Activated naive CD4-positive, alpha-beta T cell treated with anti-CD3 and anti-CD28 coated beads for 36 hours (primary cell): ENCODE measurements around the gene PAPLN. TPM values are rescaled to one million over a fixed set of nuclear protein-coding genes. Genes with fewer than 3 reads are reported as not detected.

ENCODE experiments used
- CTCF ChIA-PET: fragments of 350-600 bp; sonication (Branson Sonifier 250); formaldehyde crosslinking; loops from one replicate; lab custom pipeline; 2021; ENCODE audit warnings: antibody characterized with exemption; lab: Charles Lee
- DNase-seq: peaks from one replicate; pipeline ENCODE4 v3.0.0-alpha.2; 2020
- H3K27ac Mint-ChIP-seq: one replicate; pipeline ENCODE4 v1.8.0; 2021; ENCODE audit warnings: mild to moderate bottlenecking, mixed read lengths
- H3K27me3 Mint-ChIP-seq: one replicate; pipeline ENCODE4 v1.8.0; 2021; ENCODE audit warnings: low read depth, mixed read lengths
- H3K36me3 Mint-ChIP-seq: one replicate; pipeline ENCODE4 v1.8.0; 2021; ENCODE audit warnings: low read depth, mixed read lengths
- H3K4me1 Mint-ChIP-seq: one replicate; pipeline ENCODE4 v1.8.0; 2021; ENCODE audit warnings: low read depth, mixed read lengths
- H3K4me3 Mint-ChIP-seq: one replicate; pipeline ENCODE4 v1.8.0; 2021; ENCODE audit warnings: mild to moderate bottlenecking, moderate library complexity, mixed read lengths
- H3K9me3 Mint-ChIP-seq: one replicate; pipeline ENCODE4 v1.8.0; 2021; ENCODE audit warnings: mixed read lengths
- intact Hi-C: fragments of 100-400 bp; cut with micrococcal nuclease; formaldehyde crosslinking; loops from one replicate; pipeline ENCODE4 v1.15.1; 2023
- total RNA-seq, 2 experiments: library from RNA; stranded (reverse); gene quantifications; one replicate each; pipeline ENCODE4 v1.2.3, GENCODE V29; 2021

The PAPLN gene
- total RNA-seq, 2 experiments from 2014 or later, result 1.0 TPM

DNA sequence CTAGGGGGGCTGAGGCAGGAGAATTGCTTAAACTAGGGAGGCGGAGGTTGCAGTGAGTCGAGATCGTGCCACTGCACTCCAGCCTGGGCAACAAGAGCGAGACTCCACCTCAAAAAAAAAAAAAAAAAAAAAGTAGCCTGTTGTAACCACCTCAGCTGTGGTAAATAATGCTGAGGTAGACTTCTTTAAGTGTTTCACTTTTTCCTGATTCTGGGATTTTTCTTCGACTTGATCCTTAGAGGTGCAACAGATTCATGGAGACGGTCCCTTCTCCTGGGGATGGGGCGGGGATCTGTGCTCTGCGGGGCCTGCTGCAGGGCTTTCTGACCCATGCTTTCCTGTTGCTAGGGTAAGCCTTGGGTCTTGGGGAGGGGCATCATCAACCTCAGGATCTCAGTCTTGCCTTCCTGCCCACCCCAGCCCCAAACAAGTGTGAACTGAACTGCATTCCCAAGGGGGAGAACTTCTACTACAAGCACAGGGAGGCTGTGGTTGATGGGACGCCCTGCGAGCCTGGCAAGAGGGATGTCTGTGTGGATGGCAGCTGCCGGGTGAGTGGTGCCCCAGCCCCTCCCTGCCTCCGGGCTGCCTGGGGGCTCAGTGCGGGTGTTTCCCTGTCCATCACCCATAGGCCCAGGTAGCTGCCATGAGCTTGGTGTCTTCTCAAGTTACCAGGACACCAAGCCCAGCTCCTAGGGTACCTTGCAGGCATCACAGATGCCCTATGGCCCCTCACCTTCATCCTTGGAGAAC is 12.4 kb downstream of the PAPLN start:
- Mint-ChIP-seq H3K27me3 (peaks cover 16% of the 10 kb centered on the region), H3K27ac (no peak overlapping the region), H3K9me3 (no peaks in the 10 kb centered on the region), H3K4me3 (no peak overlapping the region), H3K4me1 (peaks cover 10% of the 10 kb centered on the region), H3K36me3 (no peaks in the 10 kb centered on the region)
- CTCF ChIA-PET, result no interaction called here
- intact Hi-C loops, result no loop called here
- no peak for DNase-seq

DNA sequence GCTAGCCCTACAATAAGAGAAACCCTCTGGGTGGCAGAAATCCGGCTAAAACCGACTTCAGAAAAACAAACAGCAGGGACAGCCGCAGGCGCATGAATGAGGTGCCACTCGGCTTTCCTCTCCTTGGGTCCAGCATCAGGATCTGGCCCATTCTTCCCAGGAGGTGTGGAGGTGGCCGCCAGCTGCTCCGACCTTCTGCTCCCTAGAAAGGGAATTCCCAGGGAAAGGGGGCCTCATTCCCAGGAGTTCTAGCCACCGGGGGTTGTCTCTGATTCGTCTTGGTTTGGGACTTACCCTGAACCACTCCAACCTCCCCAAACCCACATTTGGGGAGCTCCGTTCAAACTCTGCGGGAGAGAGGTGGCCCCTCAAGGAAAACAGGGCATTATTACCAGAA is 13.0 kb downstream of the PAPLN start:
- Mint-ChIP-seq H3K27ac (no peak overlapping the region), H3K9me3 (no peaks in the 10 kb centered on the region), H3K36me3 (no peaks in the 10 kb centered on the region), H3K4me3 (no peak overlapping the region), H3K4me1 (peaks cover 10% of the 10 kb centered on the region), H3K27me3 (peaks cover 11% of the 10 kb centered on the region)
- CTCF ChIA-PET, result no interaction called here
- DNase-seq, result no peak
- intact Hi-C loops, result no loop called here

DNA sequence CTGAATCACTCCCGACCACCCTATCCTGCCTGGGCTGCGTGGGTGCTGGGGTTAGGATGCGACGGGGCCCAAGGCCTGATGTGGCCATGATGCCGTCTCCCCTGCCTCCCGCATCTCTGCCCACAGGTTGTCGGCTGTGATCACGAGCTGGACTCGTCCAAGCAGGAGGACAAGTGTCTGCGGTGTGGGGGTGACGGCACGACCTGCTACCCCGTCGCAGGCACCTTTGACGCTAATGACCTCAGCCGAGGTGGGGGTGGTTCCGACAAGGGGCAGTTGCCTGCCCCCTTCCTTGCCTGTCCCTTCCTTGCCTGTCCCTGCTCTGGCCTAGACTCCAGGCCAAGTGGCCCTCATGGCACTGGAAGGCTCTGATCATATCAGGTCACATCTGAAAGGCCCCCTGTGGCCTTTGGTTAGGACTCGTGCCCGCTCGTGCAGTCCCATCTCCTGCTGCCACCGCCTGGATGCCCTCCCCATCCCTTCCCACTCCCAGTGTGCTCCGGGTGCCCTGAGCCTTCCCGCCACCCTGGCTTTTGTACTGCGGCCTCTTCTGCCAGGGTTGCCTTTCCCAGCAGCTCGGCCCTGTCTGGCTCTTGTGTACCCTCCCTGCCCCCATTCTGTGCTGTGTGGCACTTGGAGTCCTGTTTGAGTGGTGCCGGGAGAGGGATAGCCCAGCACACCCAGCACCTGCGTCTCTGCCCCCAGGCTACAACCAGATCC is 13.6 kb downstream of the PAPLN start:
- peaks cover 11% of the 10 kb centered on the region for H3K27me3 Mint-ChIP-seq
- H3K27ac Mint-ChIP-seq, result no peak overlapping the region
- H3K9me3 Mint-ChIP-seq, result no peaks in the 10 kb centered on the region
- intact Hi-C loops, result no loop called here
- peaks cover 10% of the 10 kb centered on the region for H3K4me1 Mint-ChIP-seq
- H3K4me3 Mint-ChIP-seq, result no peak overlapping the region
- no peaks in the 10 kb centered on the region for H3K36me3 Mint-ChIP-seq
- DNase-seq, result no peak
- CTCF ChIA-PET, result no interaction called here

DNA sequence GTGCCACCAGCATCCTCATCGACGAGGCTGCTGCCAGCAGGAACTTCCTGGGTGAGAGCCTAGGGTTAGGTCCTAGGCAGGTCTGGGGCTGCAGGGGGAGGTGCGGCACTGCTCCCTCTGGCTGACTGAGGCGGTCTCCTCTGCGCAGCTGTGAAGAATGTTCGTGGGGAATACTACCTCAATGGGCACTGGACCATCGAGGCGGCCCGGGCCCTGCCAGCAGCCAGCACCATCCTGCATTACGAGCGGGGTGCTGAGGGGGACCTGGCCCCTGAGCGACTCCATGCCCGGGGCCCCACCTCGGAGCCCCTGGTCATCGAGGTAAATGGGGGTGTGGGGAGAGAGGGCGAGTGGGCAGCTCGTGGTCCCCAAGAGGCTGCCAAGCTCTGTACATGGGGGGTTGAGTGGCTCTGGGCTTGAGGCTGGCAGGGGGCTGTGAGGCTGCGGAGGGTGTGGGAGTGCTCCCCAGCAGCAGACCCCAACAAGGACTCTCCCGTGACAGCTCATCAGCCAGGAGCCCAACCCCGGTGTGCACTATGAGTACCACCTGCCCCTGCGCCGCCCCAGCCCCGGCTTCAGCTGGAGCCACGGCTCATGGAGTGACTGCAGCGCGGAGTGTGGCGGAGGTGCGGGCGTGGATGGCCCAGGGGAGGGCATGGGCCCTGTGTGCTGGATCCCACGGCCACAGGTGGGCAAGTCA is 14.4 kb downstream of the PAPLN start:
- CTCF ChIA-PET, result no interaction called here
- no peak overlapping the region for H3K27ac Mint-ChIP-seq
- intact Hi-C loops, result no loop called here
- H3K4me3 Mint-ChIP-seq, result no peak overlapping the region
- peaks cover 8% of the 10 kb centered on the region for H3K27me3 Mint-ChIP-seq
- H3K4me1 Mint-ChIP-seq, result peaks cover 8% of the 10 kb centered on the region
- DNase-seq, result no peak
- H3K9me3 Mint-ChIP-seq, result no peaks in the 10 kb centered on the region
- H3K36me3 Mint-ChIP-seq, result no peaks in the 10 kb centered on the region

DNA sequence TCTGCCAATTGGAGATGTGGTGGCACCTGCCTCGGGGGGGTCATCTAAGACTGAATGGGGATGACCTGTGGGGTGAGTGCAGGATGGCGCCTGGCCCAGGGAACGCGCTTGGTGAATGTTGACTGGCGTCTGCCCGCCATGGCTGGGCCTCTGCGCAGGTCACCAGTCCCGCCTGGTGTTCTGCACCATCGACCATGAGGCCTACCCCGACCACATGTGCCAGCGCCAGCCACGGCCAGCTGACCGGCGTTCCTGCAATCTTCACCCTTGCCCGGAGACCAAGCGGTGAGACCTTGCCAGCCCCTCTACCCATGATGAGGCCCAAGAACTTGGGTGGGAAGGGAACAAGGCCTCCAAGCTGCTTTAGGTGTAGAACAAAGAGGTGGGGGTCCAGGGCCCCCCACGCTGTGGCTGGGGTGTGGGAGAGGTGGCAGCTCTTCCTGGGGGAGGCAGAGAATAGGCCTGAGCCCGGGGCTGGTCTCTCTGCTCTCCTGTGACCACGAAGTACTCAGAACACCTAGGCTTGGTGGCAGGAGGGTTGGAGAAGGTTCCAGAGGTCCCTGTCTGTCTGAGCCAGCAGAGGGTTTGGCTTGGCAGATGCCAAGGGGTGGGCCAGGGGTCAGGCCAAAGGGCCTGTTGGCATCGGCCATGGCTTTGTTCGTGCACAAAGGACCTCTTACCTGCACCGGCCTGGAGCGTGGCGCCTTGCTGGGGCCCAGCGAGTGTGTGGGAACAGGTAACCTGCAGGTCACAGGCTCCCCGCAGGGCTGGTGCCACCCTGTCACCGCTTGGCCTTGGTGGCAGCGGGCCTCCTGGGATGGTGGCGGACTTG is 15.4 kb downstream of the PAPLN start:
- intact Hi-C loops, result no loop called here
- Mint-ChIP-seq H3K27ac (no peak overlapping the region), H3K27me3 (no peaks in the 10 kb centered on the region), H3K36me3 (no peaks in the 10 kb centered on the region), H3K4me1 (no peaks in the 10 kb centered on the region), H3K4me3 (no peak overlapping the region), H3K9me3 (no peaks in the 10 kb centered on the region)
- DNase-seq, result no peak
- CTCF ChIA-PET, result no interaction called here

DNA sequence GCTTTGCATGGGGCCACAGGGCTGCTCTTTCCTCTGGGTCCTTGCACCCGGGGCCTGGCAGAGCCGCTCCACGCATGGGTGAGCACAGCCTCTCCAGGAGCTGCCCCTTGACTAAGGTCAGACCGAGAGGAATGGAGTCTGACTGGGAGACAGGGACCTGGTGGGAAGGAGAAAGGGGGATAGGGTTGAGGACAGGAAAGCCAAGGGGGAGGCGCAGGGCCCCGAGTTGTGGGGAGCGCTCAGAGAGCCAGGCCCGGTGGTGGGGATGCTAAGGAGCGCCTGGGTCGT is 16.0 kb downstream of the PAPLN start:
- peaks cover 2% of the 10 kb centered on the region for H3K4me1 Mint-ChIP-seq
- no peaks in the 10 kb centered on the region for H3K36me3 Mint-ChIP-seq
- intact Hi-C loops, result no loop called here
- no peak overlapping the region for H3K27ac Mint-ChIP-seq
- DNase-seq, result no peak
- H3K4me3 Mint-ChIP-seq, result no peak overlapping the region
- CTCF ChIA-PET, result no interaction called here
- H3K27me3 Mint-ChIP-seq, result no peaks in the 10 kb centered on the region
- no peaks in the 10 kb centered on the region for H3K9me3 Mint-ChIP-seq

DNA sequence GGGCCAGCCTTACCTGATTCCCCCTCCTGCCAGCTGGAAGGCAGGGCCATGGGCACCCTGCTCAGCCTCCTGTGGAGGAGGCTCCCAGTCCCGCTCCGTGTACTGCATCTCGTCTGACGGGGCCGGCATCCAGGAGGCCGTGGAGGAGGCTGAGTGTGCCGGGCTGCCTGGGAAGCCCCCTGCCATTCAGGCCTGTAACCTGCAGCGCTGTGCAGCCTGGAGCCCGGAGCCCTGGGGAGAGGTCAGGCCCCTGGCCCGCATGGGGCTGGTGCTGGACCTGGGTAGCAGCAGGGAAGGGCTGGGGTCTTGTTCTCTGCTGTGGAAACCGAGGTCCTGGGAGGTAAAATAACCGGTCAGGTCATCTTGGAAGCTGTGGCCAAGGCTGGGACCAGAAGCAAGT is 16.4 kb downstream of the PAPLN start:
- no peak overlapping the region for H3K4me3 Mint-ChIP-seq
- H3K27me3 Mint-ChIP-seq, result no peaks in the 10 kb centered on the region
- intact Hi-C loops, result no loop called here
- H3K9me3 Mint-ChIP-seq, result no peaks in the 10 kb centered on the region
- DNase-seq, result no peak
- no peaks in the 10 kb centered on the region for H3K36me3 Mint-ChIP-seq
- no peak overlapping the region for H3K27ac Mint-ChIP-seq
- CTCF ChIA-PET, result no interaction called here
- peaks cover 2% of the 10 kb centered on the region for H3K4me1 Mint-ChIP-seq

DNA sequence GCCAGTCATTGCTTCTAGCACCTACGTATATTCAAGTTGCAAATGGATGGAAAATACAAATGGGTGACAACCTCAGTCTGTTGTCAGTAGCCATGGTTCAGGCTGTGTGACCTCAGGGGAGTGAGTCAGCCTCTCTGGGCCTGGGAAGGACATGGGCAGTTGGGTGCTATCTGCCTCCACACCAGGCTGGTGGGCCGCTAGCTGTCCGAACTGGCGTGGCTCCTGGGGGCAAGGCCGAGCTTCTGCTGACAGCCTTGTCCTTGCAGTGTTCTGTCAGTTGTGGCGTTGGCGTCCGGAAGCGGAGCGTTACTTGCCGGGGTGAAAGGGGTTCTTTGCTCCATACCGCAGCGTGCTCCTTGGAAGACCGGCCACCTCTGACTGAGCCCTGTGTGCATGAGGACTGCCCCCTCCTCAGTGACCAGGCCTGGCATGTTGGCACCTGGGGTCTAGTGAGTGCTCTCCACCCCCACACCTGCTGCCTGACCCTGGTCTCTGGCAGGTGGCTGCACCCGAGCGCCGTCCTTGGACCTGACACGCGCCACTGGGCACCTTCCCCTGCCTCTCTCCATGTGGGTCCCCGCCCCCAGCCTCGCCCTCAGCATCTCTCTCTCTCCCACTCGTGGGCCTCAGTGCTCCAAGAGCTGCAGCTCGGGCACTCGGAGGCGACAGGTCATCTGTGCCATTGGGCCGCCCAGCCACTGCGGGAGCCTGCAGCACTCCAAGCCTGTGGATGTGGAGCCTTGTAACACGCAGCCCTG is 17.1 kb downstream of the PAPLN start:
- Mint-ChIP-seq H3K4me3 (no peak overlapping the region), H3K9me3 (no peaks in the 10 kb centered on the region), H3K27me3 (no peaks in the 10 kb centered on the region), H3K4me1 (peaks cover 2% of the 10 kb centered on the region), H3K36me3 (no peaks in the 10 kb centered on the region), H3K27ac (no peak overlapping the region)
- CTCF ChIA-PET, result no interaction called here
- DNase-seq, result no peak
- intact Hi-C loops, result no loop called here

DNA sequence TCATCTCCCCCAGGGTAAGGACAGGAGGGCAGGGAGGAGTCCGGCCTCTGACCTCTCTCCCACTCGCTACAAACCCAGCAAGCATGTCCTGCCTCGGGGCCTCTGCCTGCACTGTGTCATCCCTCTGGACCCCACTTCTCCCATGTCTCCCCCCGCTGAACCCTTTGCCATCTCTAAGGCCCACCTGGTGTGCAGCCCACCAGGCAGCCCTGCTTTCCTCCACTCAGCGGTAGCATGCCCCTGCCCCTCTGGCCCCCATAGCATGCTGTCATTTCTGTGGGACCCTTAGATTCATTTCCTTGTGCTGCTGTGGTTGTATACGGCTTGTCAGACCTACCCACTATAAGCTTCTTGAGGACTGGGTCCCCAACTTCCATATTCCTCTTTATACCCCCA is 17.7 kb downstream of the PAPLN start:
- H3K4me3 Mint-ChIP-seq, result no peak overlapping the region
- H3K36me3 Mint-ChIP-seq, result no peaks in the 10 kb centered on the region
- no peaks in the 10 kb centered on the region for H3K27me3 Mint-ChIP-seq
- no peak overlapping the region for H3K27ac Mint-ChIP-seq
- peaks cover 2% of the 10 kb centered on the region for H3K4me1 Mint-ChIP-seq
- CTCF ChIA-PET, result no interaction called here
- H3K9me3 Mint-ChIP-seq, result no peaks in the 10 kb centered on the region
- DNase-seq, result no peak
- intact Hi-C loops, result no loop called here

DNA sequence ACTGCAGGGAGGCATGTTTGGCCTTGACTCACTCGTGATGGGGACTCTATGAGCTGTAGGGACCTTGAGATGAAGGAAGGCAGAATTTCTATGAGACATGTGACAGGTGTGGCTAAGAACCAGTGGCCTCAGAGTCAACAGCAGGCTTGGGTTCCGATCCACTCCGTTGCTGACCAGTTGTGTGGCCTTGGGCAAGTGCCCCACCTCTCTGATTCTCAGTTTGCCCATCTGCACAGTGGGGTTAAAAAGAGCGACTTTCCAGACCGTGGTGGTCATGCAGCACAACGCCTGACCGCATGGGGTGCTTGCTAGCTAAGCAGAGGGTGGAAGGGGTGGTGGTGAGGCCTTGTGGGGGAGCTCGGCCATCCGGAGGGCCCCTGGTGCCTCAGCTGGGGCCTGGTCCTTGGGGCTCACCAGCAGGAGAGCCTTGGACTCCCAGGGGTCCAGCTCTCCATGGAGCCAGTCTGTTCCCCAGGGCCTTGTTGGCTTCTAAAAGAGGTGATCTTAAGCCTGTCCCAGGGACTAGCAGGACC is 18.5 kb downstream of the PAPLN start:
- Mint-ChIP-seq H3K27me3 (no peaks in the 10 kb centered on the region), H3K4me3 (no peak overlapping the region), H3K4me1 (peaks cover 2% of the 10 kb centered on the region), H3K27ac (no peak overlapping the region), H3K9me3 (no peaks in the 10 kb centered on the region), H3K36me3 (no peaks in the 10 kb centered on the region)
- CTCF ChIA-PET, result no interaction called here
- intact Hi-C loops, result no loop called here
- DNase-seq, result no peak

DNA sequence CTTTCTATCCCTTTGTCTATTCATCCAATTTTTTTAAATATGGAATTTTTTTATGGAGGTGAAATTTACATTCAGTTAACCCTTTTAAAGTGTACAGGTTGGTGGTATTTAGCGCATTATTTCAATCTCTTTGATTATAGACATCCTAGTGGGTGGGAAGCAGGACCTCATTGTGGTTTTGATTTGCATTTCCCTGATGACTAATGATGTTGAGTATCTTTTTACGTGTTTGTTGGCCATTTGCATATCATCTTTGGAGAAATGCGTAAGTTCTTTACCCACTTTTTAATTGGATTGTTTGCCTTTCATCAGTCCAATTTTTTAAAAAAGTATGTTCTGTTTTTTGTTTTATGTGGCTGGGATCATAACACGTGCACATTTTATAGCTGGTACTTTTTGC is 20.8 kb downstream of the PAPLN start:
- CTCF ChIA-PET, result no interaction called here
- peaks cover 2% of the 10 kb centered on the region for H3K4me1 Mint-ChIP-seq
- H3K36me3 Mint-ChIP-seq, result no peaks in the 10 kb centered on the region
- no peaks in the 10 kb centered on the region for H3K9me3 Mint-ChIP-seq
- no peak overlapping the region for H3K27ac Mint-ChIP-seq
- H3K4me3 Mint-ChIP-seq, result no peak overlapping the region
- DNase-seq, result no peak
- intact Hi-C loops, result no loop called here
- no peaks in the 10 kb centered on the region for H3K27me3 Mint-ChIP-seq
